IPS DF 4.7 (cell line): Measurements from ENCODE around the gene FAM50B.
"Not testable (repeated sequence)": the region's sequence is repeated elsewhere in the genome, so short reads cannot be mapped to it uniquely, and the experiment has no call there.

Experiments used
- DNase-seq: peaks from one replicate; pipeline ENCODE4 v3.0.0-alpha.2; 2013; ENCODE audit warnings: low spot score; ENCODE audit errors: extremely low read depth

Gene FAM50B

GRCh38 chr6:3847521-3847920, 1.7 kb upstream of the FAM50B start:
- DNase-seq = no peak

GRCh38 chr6:3848380-3848779, 793 bp upstream of the FAM50B start:
- no peak for DNase-seq

GRCh38 chr6:3849681-3850450, 693 bp downstream of the FAM50B start:
- DNase-seq = no peak

- no peak for DNase-seq
These were observed 1.5 kb downstream of the FAM50B start for GRCh38 chr6:3850451-3851203.

GRCh38 chr6:3851839-3852238, 2.7 kb downstream of the FAM50B start:
- DNase-seq = no peak

- DNase-seq = no peak
These were observed 3.2 kb downstream of the FAM50B start for GRCh38 chr6:3852391-3852790.

- DNase-seq = no peak
These were observed 6.7 kb downstream of the FAM50B start for GRCh38 chr6:3855866-3856265.

- no peak for DNase-seq
These were observed 7.4 kb downstream of the FAM50B start for GRCh38 chr6:3856576-3856975.

- DNase-seq = no peak
These were observed 8.6 kb downstream of the FAM50B start for GRCh38 chr6:3857468-3858456.

- no peak for DNase-seq
These were observed 10.8 kb downstream of the FAM50B start for GRCh38 chr6:3859878-3860552.

GRCh38 chr6:3861424-3861823, 12.3 kb downstream of the FAM50B start:
- DNase-seq = no peak

- DNase-seq = no peak
These were observed 12.9 kb downstream of the FAM50B start for GRCh38 chr6:3862038-3862437.

GRCh38 chr6:3863322-3863721, 14.1 kb downstream of the FAM50B start:
- not testable (repeated sequence) for DNase-seq

GRCh38 chr6:3865463-3865862, 16.3 kb downstream of the FAM50B start:
- DNase-seq = no peak

- DNase-seq = no peak
These were observed 18.7 kb downstream of the FAM50B start for GRCh38 chr6:3867641-3868502.

- no peak for DNase-seq
These were observed 19.4 kb downstream of the FAM50B start for GRCh38 chr6:3868544-3868943.

- no peak for DNase-seq
These were observed 20.1 kb downstream of the FAM50B start for GRCh38 chr6:3869284-3869631.

- no peak for DNase-seq
These were observed 20.7 kb downstream of the FAM50B start for GRCh38 chr6:3869632-3870527.

- DNase-seq = no peak
These were observed 21.4 kb downstream of the FAM50B start for GRCh38 chr6:3870528-3870925.
